ENCODE results near the gene RFT1.

RFT1 gene

GRCh38 chr3:53114412-53115074, 15.7 kb downstream of the RFT1 start:
- no peak for TF ChIP-seq EZH2 (IDR thresholded peaks at IDR 0.05; ENCODE audit: borderline replicate concordance, low read length)
- TF ChIP-seq, protein P1, sequence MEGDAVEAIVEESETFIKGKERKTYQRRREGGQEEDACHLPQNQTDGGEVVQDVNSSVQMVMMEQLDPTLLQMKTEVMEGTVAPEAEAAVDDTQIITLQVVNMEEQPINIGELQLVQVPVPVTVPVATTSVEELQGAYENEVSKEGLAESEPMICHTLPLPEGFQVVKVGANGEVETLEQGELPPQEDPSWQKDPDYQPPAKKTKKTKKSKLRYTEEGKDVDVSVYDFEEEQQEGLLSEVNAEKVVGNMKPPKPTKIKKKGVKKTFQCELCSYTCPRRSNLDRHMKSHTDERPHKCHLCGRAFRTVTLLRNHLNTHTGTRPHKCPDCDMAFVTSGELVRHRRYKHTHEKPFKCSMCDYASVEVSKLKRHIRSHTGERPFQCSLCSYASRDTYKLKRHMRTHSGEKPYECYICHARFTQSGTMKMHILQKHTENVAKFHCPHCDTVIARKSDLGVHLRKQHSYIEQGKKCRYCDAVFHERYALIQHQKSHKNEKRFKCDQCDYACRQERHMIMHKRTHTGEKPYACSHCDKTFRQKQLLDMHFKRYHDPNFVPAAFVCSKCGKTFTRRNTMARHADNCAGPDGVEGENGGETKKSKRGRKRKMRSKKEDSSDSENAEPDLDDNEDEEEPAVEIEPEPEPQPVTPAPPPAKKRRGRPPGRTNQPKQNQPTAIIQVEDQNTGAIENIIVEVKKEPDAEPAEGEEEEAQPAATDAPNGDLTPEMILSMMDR (IDR thresholded peaks at IDR 0.05; ENCODE audit: low read length) = no peak
- Histone ChIP-seq H3K79me2 (ENCODE audit: insufficient read depth, low read length) (no peaks in the 10 kb centered on the region), H3K4me3 (ENCODE audit: low read depth, low read length, poor library complexity, severe bottlenecking) (no peak overlapping the region), H3K27ac (ENCODE audit: low read depth, low read length, poor library complexity, severe bottlenecking) (no peak overlapping the region), H3K27me3 (ENCODE audit: insufficient read depth, low read length) (no peaks in the 10 kb centered on the region), H2AFZ (ENCODE audit: low read length) (no peak overlapping the region), H3K9me3 (ENCODE audit: low read length) (no peaks in the 10 kb centered on the region), H3K36me3 (ENCODE audit: insufficient read depth, low read length) (peaks cover 70% of the 10 kb centered on the region), H3F3A (ENCODE audit: insufficient read depth, low read length) (no peaks in the 10 kb centered on the region), H4K20me1 (ENCODE audit: insufficient read depth, low read length) (no peaks in the 10 kb centered on the region), H3K9ac (ENCODE audit: low read length) (no peak overlapping the region), H3K4me2 (ENCODE audit: low read length) (no peak overlapping the region), H3K9me2 (ENCODE audit: low read depth, low read length) (no peaks in the 10 kb centered on the region), H3K4me1 (ENCODE audit: insufficient read depth, low read length, severe bottlenecking) (no peaks in the 10 kb centered on the region)

GRCh38 chr3:53114011-53114400, 16.2 kb downstream of the RFT1 start:
- Histone ChIP-seq H2AFZ (ENCODE audit: low read length) (no peak overlapping the region), H3K36me3 (ENCODE audit: insufficient read depth, low read length) (peaks cover 70% of the 10 kb centered on the region), H3K9me3 (ENCODE audit: low read length) (no peaks in the 10 kb centered on the region), H3K4me2 (ENCODE audit: low read length) (no peak overlapping the region), H3K4me3 (ENCODE audit: low read depth, low read length, poor library complexity, severe bottlenecking) (no peak overlapping the region), H3K27me3 (ENCODE audit: insufficient read depth, low read length) (no peaks in the 10 kb centered on the region), H3K79me2 (ENCODE audit: insufficient read depth, low read length) (no peaks in the 10 kb centered on the region), H3K27ac (ENCODE audit: low read depth, low read length, poor library complexity, severe bottlenecking) (no peak overlapping the region), H3F3A (ENCODE audit: insufficient read depth, low read length) (no peaks in the 10 kb centered on the region), H3K4me1 (ENCODE audit: insufficient read depth, low read length, severe bottlenecking) (no peaks in the 10 kb centered on the region), H3K9ac (ENCODE audit: low read length) (no peak overlapping the region), H4K20me1 (ENCODE audit: insufficient read depth, low read length) (no peaks in the 10 kb centered on the region), H3K9me2 (ENCODE audit: low read depth, low read length) (no peaks in the 10 kb centered on the region)
- TF ChIP-seq, protein P1 (IDR thresholded peaks at IDR 0.05; ENCODE audit: low read length) = peak; percentile 95
- TF ChIP-seq EZH2 (IDR thresholded peaks at IDR 0.05; ENCODE audit: borderline replicate concordance, low read length) = no peak

GRCh38 chr3:53113293-53114010, 16.8 kb downstream of the RFT1 start:
- H2AFZ ChIP-seq (ENCODE audit: low read length) = no peak overlapping the region
- no peaks in the 10 kb centered on the region for H3K9me2 ChIP-seq (ENCODE audit: low read depth, low read length)
- H3K27me3 ChIP-seq (ENCODE audit: insufficient read depth, low read length) = no peaks in the 10 kb centered on the region
- no peaks in the 10 kb centered on the region for H3K79me2 ChIP-seq (ENCODE audit: insufficient read depth, low read length)
- H3K4me3 ChIP-seq (ENCODE audit: low read depth, low read length, poor library complexity, severe bottlenecking) = no peak overlapping the region
- no peak overlapping the region for H3K4me2 ChIP-seq (ENCODE audit: low read length)
- peaks cover 66% of the 10 kb centered on the region for H3K36me3 ChIP-seq (ENCODE audit: insufficient read depth, low read length)
- no peaks in the 10 kb centered on the region for H3K9me3 ChIP-seq (ENCODE audit: low read length)
- H3K27ac ChIP-seq (ENCODE audit: low read depth, low read length, poor library complexity, severe bottlenecking) = no peak overlapping the region
- TF ChIP-seq, protein P1 (IDR thresholded peaks at IDR 0.05; ENCODE audit: low read length) = no peak
- no peak for TF ChIP-seq EZH2 (IDR thresholded peaks at IDR 0.05; ENCODE audit: borderline replicate concordance, low read length)
- no peaks in the 10 kb centered on the region for H3F3A ChIP-seq (ENCODE audit: insufficient read depth, low read length)
- H3K9ac ChIP-seq (ENCODE audit: low read length) = no peak overlapping the region
- no peaks in the 10 kb centered on the region for H4K20me1 ChIP-seq (ENCODE audit: insufficient read depth, low read length)
- no peaks in the 10 kb centered on the region for H3K4me1 ChIP-seq (ENCODE audit: insufficient read depth, low read length, severe bottlenecking)

All from OCI-LY1 (cell line).